Esophagus squamous epithelium (tissue), 5 donors: Measurements from ENCODE around the gene RAVER2. TPM values are rescaled to one million over a fixed set of nuclear protein-coding genes. Genes with fewer than 3 reads are reported as not detected.

ENCODE experiments used
- DNase-seq: peaks from one replicate; lab custom pipeline; 2025; lab: John Stamatoyannopoulos, UW
- H3K27ac ChIP-seq, 4 donors: fragments of 200-600 bp; sonication (generic); one replicate each; pipeline ENCODE4 v1.5.1; 2016 to 2019; ENCODE audit warnings: mild to moderate bottlenecking in 1 of 4
- H3K27me3 ChIP-seq, 4 donors: fragments of 200-600 bp; sonication (generic); 1 replicate in 3 of 4; 2 replicates in 1 of 4; pipeline versions ENCODE4 v1.5.1 to v1.6.0; 2017 to 2021; ENCODE audit warnings: antibody characterized with exemption in 1 of 4
- H3K36me3 ChIP-seq, 3 donors: fragments of 200-600 bp; sonication (generic); one replicate each; pipeline ENCODE4 v1.5.1; 2016 to 2019
- H3K4me1 ChIP-seq, 3 donors: fragments of 200-600 bp; sonication (generic); one replicate each; pipeline ENCODE4 v1.5.1; 2017 to 2019
- H3K4me3 ChIP-seq, 4 donors: fragments of 200-600 bp; sonication (generic); 1 replicate in 3 of 4; 2 replicates in 1 of 4; pipeline ENCODE4 v1.5.1; 2016 to 2019; ENCODE audit warnings: mild to moderate bottlenecking in 2 of 4, moderate library complexity in 1 of 4
- H3K9me3 ChIP-seq, 3 donors: fragments of 200-600 bp; sonication (generic); one replicate each; pipeline ENCODE4 v1.5.1; 2016 to 2019
- POLR2A ChIP-seq, 4 donors: fragments of 450-650 bp; IDR thresholded peaks; one replicate each; pipeline ENCODE4 v1.6.1; 2017; ENCODE audit warnings: antibody characterized with exemption in 4 of 4, mild to moderate bottlenecking in 4 of 4, moderate library complexity in 3 of 4
- WGBS, 2 donors: methylation state at CpG; one replicate each; pipeline ENCODE4 v1.1.5; 2018; 5-methylcytosine and 5-hydroxymethylcytosine counted together
- intact Hi-C: fragments of 100-400 bp; cut with DNase I; formaldehyde crosslinking; loops from one replicate; pipeline ENCODE4 v1.15.0; 2022
- total RNA-seq, 4 donors: library from RNA; depleted of rRNA; stranded (reverse); fragments of >200 nt; gene quantifications; one replicate each; pipeline ENCODE4 v1.1.0, GENCODE V29; 2016
- TF ChIP-seq, protein P1 (sequence below), 6 experiments: fragments of 450-650 bp in 4 of 6; fragments of 200-600 bp in 2 of 6; sonication (generic) in 2 of 6; IDR thresholded peaks; one replicate each; pipeline ENCODE4 v1.5.1; 2016 to 2019; ENCODE audit warnings: antibody characterized with exemption in 6 of 6, mild to moderate bottlenecking in 4 of 6, moderate library complexity in 4 of 6
- donor health status: DM: yes; HTN: yes; CAD: no.

RAVER2 gene
- total RNA-seq, 4 donors from 2014 or later: 7.1 to 17.0 (median 11.8) TPM

DNA sequence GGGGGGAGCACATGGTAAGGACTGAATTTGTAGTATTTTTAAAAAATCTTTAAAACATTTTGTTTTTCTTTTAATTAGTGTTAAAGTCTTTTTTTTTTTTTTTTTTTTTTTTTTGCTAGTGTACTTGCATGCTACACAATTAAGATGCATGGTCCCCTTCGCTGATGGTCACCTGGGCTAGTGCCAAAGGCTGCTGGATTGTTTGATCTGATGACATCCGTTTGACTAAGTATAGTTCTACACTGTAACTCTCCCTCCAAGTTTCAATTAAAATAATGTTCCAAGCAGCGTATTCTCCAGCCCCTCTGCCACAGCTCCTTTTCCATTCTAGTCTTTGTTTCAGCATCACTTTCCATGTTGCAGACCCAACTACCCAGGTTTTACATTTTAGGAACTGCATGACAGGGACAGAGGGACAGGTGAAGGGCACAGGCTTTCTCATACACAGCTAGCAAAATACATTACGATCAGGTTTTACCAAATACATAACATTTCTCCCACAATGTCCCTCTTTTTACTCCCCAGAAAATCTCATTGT is 852 bp upstream of the RAVER2 start:
- Histone ChIP-seq H3K4me1 (peaks cover 6 to 43% (median 15%) of the 10 kb centered on the region in 3 donors), H3K9me3 (no peaks in the 10 kb centered on the region), H3K36me3 (no peaks in the 10 kb centered on the region), H3K27ac (peak overlapping the region; percentile 81 to 89 (median 88)), H3K27me3 (no peaks in the 10 kb centered on the region), H3K4me3 (peak overlapping the region; percentile 69 to 94 (median 82))
- intact Hi-C loops: no loop called here
- DNase-seq: no peak
- TF ChIP-seq POLR2A (IDR thresholded peaks at IDR 0.05): no peak
- TF ChIP-seq, protein P1, sequence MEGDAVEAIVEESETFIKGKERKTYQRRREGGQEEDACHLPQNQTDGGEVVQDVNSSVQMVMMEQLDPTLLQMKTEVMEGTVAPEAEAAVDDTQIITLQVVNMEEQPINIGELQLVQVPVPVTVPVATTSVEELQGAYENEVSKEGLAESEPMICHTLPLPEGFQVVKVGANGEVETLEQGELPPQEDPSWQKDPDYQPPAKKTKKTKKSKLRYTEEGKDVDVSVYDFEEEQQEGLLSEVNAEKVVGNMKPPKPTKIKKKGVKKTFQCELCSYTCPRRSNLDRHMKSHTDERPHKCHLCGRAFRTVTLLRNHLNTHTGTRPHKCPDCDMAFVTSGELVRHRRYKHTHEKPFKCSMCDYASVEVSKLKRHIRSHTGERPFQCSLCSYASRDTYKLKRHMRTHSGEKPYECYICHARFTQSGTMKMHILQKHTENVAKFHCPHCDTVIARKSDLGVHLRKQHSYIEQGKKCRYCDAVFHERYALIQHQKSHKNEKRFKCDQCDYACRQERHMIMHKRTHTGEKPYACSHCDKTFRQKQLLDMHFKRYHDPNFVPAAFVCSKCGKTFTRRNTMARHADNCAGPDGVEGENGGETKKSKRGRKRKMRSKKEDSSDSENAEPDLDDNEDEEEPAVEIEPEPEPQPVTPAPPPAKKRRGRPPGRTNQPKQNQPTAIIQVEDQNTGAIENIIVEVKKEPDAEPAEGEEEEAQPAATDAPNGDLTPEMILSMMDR (IDR thresholded peaks at IDR 0.05): no peak
- 9 to 14% methylated on average over 4 of the region's 4 CpGs for WGBS, 2 donors

DNA sequence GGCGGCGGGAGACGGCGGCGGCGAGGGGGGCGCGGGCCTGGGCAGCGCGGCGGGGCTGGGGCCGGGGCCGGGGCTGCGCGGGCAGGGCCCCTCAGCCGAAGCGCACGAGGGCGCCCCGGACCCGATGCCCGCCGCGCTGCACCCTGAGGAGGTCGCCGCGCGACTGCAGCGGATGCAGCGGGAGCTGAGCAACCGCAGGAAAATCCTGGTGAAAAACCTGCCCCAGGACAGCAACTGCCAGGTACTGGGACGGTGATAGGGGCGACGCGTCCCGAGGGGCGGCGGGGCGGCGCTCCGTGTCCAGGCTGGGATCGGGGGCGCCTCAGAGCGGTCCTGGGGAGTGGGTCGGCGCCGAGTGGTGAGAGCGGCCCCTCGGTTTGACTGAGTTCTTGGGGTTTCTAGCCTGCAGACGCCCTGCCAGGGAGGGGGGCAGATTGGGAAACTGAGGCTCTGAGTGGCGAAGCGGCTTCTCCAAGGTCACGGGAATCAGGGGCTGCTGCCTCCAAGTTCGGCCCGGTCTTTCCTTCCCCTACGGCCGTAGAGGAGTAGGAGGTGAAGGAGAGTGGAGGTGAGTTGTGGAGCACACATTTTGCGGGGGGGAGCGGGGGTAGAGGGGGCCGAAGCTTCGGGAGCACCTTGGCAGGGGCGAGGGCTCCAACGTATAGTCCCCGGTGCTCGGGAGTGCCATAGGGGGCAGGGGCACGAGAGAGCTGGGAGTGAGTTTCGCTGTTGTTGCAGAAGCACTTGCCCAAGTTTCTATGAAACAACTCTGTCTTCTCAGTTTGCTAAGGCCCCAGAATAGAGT is 508 bp downstream of the RAVER2 start:
- Histone ChIP-seq H3K4me1 (peaks cover 6 to 55% (median 15%) of the 10 kb centered on the region in 3 donors), H3K9me3 (no peaks in the 10 kb centered on the region), H3K27ac (peak overlapping the region; percentile 81 to 89 (median 88)), H3K4me3 (peak overlapping the region; percentile 69 to 94 (median 82)), H3K36me3 (no peaks in the 10 kb centered on the region), H3K27me3 (no peaks in the 10 kb centered on the region)
- intact Hi-C loops: no loop called here
- WGBS, 2 donors: 0 to 2% methylated on average over 17 to 28 of the region's 67 CpGs
- DNase-seq: no peak
- TF ChIP-seq POLR2A (IDR thresholded peaks at IDR 0.05): no peak
- TF ChIP-seq, protein P1 (IDR thresholded peaks at IDR 0.05): no peak

DNA sequence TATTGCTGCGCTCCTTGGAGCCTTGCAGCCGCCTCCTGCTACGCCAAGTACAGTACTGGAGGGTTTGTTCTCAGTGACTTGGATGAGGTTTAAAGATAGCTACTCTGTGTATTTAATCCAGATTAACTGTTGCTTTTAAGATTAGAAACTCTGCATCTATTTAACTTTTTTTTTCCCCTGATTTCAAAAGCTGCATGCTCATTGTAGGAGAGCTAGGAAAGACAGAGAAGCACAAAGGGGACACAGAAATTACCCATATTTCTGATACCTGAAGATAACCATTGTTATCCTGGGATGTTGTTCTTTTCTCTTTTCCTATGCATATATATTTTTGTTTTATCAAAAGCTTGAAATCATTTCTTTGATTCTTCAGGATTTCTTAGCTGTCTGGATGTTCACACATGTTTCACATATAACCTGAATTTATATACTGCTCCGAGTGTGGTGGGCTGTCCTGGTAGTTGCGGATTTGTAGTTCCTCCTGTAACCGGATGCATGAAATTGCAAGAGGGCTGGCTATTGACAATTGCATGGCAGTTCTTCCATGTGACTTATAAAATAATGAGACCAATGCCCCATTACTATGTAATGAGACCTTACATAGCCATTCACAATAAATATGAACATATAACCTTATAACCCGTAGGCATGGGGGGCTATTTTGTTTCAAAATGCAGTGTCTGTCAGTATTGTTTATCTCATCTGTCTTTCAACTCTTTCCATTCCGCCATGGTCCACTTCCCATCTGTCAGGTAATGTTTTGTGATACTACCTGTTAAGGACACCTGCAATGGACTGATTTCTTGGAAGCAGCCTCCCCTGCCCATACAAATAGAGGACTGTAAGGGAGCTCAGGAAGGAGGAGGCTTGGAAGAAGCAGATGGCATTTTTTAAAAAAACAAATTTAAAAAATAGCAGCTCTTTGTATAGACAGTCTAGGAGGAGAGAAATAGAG is 1.4 kb downstream of the RAVER2 start:
- H3K9me3 ChIP-seq: no peaks in the 10 kb centered on the region
- intact Hi-C loops: no loop called here
- no peaks in the 10 kb centered on the region for H3K27me3 ChIP-seq
- no peak for DNase-seq
- peak overlapping the region; percentile 69 to 94 (median 82) for H3K4me3 ChIP-seq
- TF ChIP-seq, protein P1 (IDR thresholded peaks at IDR 0.05): no peak
- TF ChIP-seq POLR2A (IDR thresholded peaks at IDR 0.05): peak in 1 of 4 donors; percentile 28
- peaks cover 6 to 55% (median 15%) of the 10 kb centered on the region in 3 donors for H3K4me1 ChIP-seq
- peak overlapping the region; percentile 81 to 89 (median 88) for H3K27ac ChIP-seq
- WGBS, 2 donors: 35 to 49% methylated on average over 8 of the region's 8 CpGs
- no peaks in the 10 kb centered on the region for H3K36me3 ChIP-seq

DNA sequence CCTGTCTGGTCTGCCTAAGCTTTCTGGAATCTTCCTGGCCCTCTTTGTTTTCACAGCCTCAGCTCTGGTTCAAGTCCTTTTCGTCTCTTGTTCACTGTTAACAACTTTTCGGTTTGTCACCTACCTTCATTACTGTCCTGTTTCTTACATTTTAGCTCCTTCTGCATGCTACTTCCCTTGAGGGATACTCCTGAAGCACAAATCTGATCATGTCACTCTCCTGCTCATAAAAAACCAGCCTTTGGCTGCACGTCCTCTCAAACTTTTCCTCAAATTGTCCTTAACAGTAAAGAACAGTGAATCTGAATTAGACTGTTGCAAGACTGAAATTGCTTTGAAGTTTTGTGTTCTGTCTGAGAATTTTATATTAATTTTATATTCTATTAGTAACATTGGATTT is 3.3 kb downstream of the RAVER2 start:
- Histone ChIP-seq H3K9me3 (no peaks in the 10 kb centered on the region), H3K36me3 (no peaks in the 10 kb centered on the region), H3K27ac (no peak overlapping the region), H3K4me1 (peaks cover 6 to 55% (median 15%) of the 10 kb centered on the region in 3 donors), H3K4me3 (no peak overlapping the region), H3K27me3 (no peaks in the 10 kb centered on the region)
- TF ChIP-seq, protein P1 (IDR thresholded peaks at IDR 0.05): no peak
- TF ChIP-seq POLR2A (IDR thresholded peaks at IDR 0.05): no peak
- WGBS, 2 donors: 49 to 57% methylated on average over 3 of the region's 3 CpGs
- no peak for DNase-seq
- intact Hi-C loops: no loop called here
